ENCODE measurements around the gene KCNK10. TPM values are rescaled to one million over a fixed set of nuclear protein-coding genes. Genes with fewer than 3 reads are reported as not detected.
A peak's percentile ranks its signal among the peaks of the same experiment; 100 is the strongest.

Gene KCNK10
- total RNA-seq (2021) (0.53 to 0.96 TPM (median 0.87 TPM) in 3 replicates), Bru-seq, nascent RNA (percentile 27 among the genes with signal in this experiment)
- long read RNA-seq, experiment 1, partial matches to known transcripts: 1 of 5 reads
- long read RNA-seq, experiment 1, other reads (novel, unspliced or antisense): 4 of 5 reads
- long read RNA-seq, experiment 2, partial matches to known transcripts: 1 of 2 reads
- long read RNA-seq, experiment 2, other reads (novel, unspliced or antisense): 1 of 2 reads
- long read RNA-seq, experiment 3, partial matches to known transcripts: 0 of 1 reads
- long read RNA-seq, experiment 3, other reads (novel, unspliced or antisense): 0 of 1 reads

- ChIA-PET CTCF (interaction anchor here (3.5 kb wide), 1 partner anchor 134 kb away, joined by 18 read pairs; no protein-coding TSS in a partner anchor), POLR2A (no interaction called here)
- no peak for TF ChIP-seq FOXJ3 (CRISPR knock-in tag; IDR thresholded peaks at IDR 0.05; ENCODE audit: borderline replicate concordance)
- 0 out of 2 replicates have a peak, but pooled peaks have one; percentile 50 for TF ChIP-seq ZBTB43 (CRISPR knock-in tag; IDR thresholded peaks at IDR 0.05)
- no peak for TF ChIP-seq ZNF532 (CRISPR knock-in tag; IDR thresholded peaks at IDR 0.05; ENCODE audit: borderline replicate concordance)
- no peak for TF ChIP-seq ARID4B (CRISPR knock-in tag; IDR thresholded peaks at IDR 0.05; ENCODE audit: borderline replicate concordance)
- 0 out of 2 replicates have a peak, but pooled peaks have one; percentile 21 for TF ChIP-seq KAT7 (CRISPR knock-in tag; IDR thresholded peaks at IDR 0.05; ENCODE audit: borderline replicate concordance)
- no peak for TF ChIP-seq RELA (CRISPR knock-in tag; IDR thresholded peaks at IDR 0.05; ENCODE audit: borderline replicate concordance)
- TF ChIP-seq TEAD1 (CRISPR knock-in tag; IDR thresholded peaks at IDR 0.05): no peak
- Mint-ChIP-seq H3K4me3 (peak within 1 kb of the TSS; percentile 90), H3K36me3 (no peaks in the 10 kb centered on the region), H3K9me3 (peaks cover 4% of the 10 kb centered on the region), H3K27ac (no peak within 1 kb of the TSS), H3K4me1 (peaks cover 15% of the 10 kb centered on the region), H3K27me3 (ENCODE audit: low read depth) (peaks cover 46% of the 10 kb centered on the region)
- ATAC-seq: peak; percentile 38
- DNase-seq (ENCODE audit: low spot score): peak; percentile 47
Observed at GRCh38 chr14:88323086-88323522, at the start of gene KCNK10. TSS of gene KCNK10 (minus strand) at chr14:88323269. CDS start at chr14:88322798, 471 bp downstream.

- POLR2A ChIA-PET: no interaction called here
- no peak for DNase-seq (ENCODE audit: low spot score)
- peaks cover 7% of the 10 kb centered on the region; the same call in 1 of the 2 replicates for H3K27me3 Mint-ChIP-seq (ENCODE audit: low read depth)
- CTCF ChIA-PET: interaction anchor here (3.4 kb wide), 1 partner anchor 11 kb away, joined by 15 read pairs; no protein-coding TSS in a partner anchor
- peaks cover 36% of the 10 kb centered on the region for H3K9me3 Mint-ChIP-seq
- H3K36me3 Mint-ChIP-seq: peaks cover 33% of the 10 kb centered on the region
- H3K4me1 Mint-ChIP-seq: peaks cover 18% of the 10 kb centered on the region
- H3K27ac Mint-ChIP-seq: no peak overlapping the region
- ATAC-seq: no peak
- no peak overlapping the region for H3K4me3 Mint-ChIP-seq
- TF ChIP-seq CREB1 (CRISPR knock-in tag; IDR thresholded peaks at IDR 0.05) (no peak), ZNF423 (CRISPR knock-in tag; IDR thresholded peaks at IDR 0.05) (no peak), PRRX2 (CRISPR knock-in tag; IDR thresholded peaks at IDR 0.05) (no peak), ZNF121 (CRISPR knock-in tag; IDR thresholded peaks at IDR 0.05) (no peak), CREM (CRISPR knock-in tag; IDR thresholded peaks at IDR 0.05) (no peak), ZNF532 (CRISPR knock-in tag; IDR thresholded peaks at IDR 0.05; ENCODE audit: borderline replicate concordance) (no peak), E2F5 (CRISPR knock-in tag; IDR thresholded peaks at IDR 0.05) (no peak), ETV6 (CRISPR knock-in tag; IDR thresholded peaks at IDR 0.05) (no peak), ZNF232 (CRISPR knock-in tag; IDR thresholded peaks at IDR 0.05) (no peak), ZBTB43 (CRISPR knock-in tag; IDR thresholded peaks at IDR 0.05) (no peak), NFATC4 (CRISPR knock-in tag; IDR thresholded peaks at IDR 0.05) (no peak), HMGA2 (CRISPR knock-in tag; IDR thresholded peaks at IDR 0.05) (no peak)
Observed at GRCh38 chr14:88369496-88369895, 46.4 kb upstream of the KCNK10 start.
